GM11168 (cell line): ENCODE data around the gene CALHM6.
"Not testable (repeated sequence)": the region's sequence is repeated elsewhere in the genome, so short reads cannot be mapped to it uniquely, and the experiment has no call there.

Experiments used
- in situ Hi-C: fragments of 300-500 bp; cut with MboI; formaldehyde crosslinking; loops from one replicate; pipeline ENCODE4 v1.12.0; 2022; ENCODE audit warnings: low sequenced_read_pairs; ENCODE audit not compliant: unreplicated experiment

CALHM6 gene

GRCh38 chr6:116472706-116473105 is 11.5 kb downstream of the CALHM6 start:
- in situ Hi-C loops = no loop called here

- in situ Hi-C loops = no loop called here
Observed at GRCh38 chr6:116475141-116475540, 14.0 kb downstream of the CALHM6 start.

- in situ Hi-C loops = no loop called here
Observed at GRCh38 chr6:116476002-116476678, 15.0 kb downstream of the CALHM6 start.

GRCh38 chr6:116482780-116483179 is 21.6 kb downstream of the CALHM6 start:
- in situ Hi-C loops = no loop called here

GRCh38 chr6:116483616-116484015 is 22.4 kb downstream of the CALHM6 start:
- in situ Hi-C loops = no loop called here

GRCh38 chr6:116485559-116486184 is 24.5 kb downstream of the CALHM6 start:
- in situ Hi-C loops = no loop called here

GRCh38 chr6:116491610-116492330 is 30.6 kb downstream of the CALHM6 start:
- in situ Hi-C loops = no loop called here

GRCh38 chr6:116492331-116493067 is 31.3 kb downstream of the CALHM6 start:
- in situ Hi-C loops = no loop called here

GRCh38 chr6:116495161-116495560 is 34.0 kb downstream of the CALHM6 start:
- in situ Hi-C loops = not testable (repeated sequence)

- in situ Hi-C loops = no loop called here
Observed at GRCh38 chr6:116497113-116497676, 36.0 kb downstream of the CALHM6 start.

GRCh38 chr6:116500969-116501433 is 39.8 kb downstream of the CALHM6 start:
- in situ Hi-C loops = no loop called here

GRCh38 chr6:116507324-116507723 is 46.1 kb downstream of the CALHM6 start:
- in situ Hi-C loops = no loop called here

GRCh38 chr6:116508527-116508926 is 47.4 kb downstream of the CALHM6 start:
- in situ Hi-C loops = no loop called here

GRCh38 chr6:116511424-116512110 is 50.4 kb downstream of the CALHM6 start, which contains the start of gene CALHM5:
TSS of gene CALHM5 (plus strand) at chr6:116511639. CDS start at chr6:116511697, 58 bp downstream.
- in situ Hi-C loops = no loop called here

- in situ Hi-C loops = no loop called here
Observed at GRCh38 chr6:116512111-116512559, 51.0 kb downstream of the CALHM6 start.

GRCh38 chr6:116512734-116513133 is 51.6 kb downstream of the CALHM6 start:
- in situ Hi-C loops = no loop called here
